GM21717 (cell line): ENCODE results near the gene ARHGAP10.
"Not testable (repeated sequence)": the region's sequence is repeated elsewhere in the genome, so short reads cannot be mapped to it uniquely, and the experiment has no call there.

Experiments used
- ATAC-seq: cut with Tn5 transposase; IDR thresholded peaks from one replicate; pipeline ENCODE4 v1.9.1; 2021; ENCODE audit warnings: mild to moderate bottlenecking, moderate library complexity; ENCODE audit not compliant: unreplicated experiment

The ARHGAP10 gene

DNA sequence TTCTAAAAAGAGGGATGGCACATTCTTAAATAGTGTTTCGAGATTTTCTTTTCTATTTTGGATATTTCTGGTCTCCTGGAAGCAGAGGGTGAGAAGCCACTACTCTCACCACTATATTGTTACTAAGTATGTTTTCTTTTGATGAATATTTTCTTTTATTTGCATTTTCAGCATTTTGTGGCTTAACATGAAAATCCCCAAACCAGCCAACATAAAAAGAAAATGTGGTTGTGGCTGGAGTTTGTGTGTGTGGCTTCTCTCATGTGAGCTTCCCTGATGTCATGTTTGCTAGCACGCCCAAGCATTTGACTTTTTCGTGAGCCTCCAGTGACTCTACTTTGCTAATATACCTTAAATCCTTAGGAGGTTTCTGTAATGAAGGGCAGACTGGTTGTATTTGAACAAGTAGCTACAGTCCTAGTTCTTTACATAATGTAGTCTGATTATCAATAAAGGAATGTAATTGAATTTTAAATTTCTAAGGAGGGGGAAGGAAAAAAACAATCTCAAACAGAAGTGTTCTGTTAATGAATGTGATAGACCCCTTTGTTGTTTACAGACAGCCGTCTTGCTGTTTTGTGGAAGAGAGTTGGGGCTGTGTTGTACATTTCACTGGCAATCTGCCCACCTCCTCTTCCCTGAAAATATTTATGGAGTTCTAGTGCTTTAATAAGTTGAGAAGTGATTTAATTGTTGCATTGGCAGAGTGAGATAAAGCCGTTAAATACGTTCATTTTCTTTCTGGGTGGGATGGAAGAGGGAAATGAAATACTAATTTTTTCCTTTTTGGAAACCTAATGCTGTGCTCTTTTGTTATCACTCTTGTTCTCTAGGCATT is 114.6 kb downstream of the ARHGAP10 start:
- ATAC-seq, result peak; percentile 75

DNA sequence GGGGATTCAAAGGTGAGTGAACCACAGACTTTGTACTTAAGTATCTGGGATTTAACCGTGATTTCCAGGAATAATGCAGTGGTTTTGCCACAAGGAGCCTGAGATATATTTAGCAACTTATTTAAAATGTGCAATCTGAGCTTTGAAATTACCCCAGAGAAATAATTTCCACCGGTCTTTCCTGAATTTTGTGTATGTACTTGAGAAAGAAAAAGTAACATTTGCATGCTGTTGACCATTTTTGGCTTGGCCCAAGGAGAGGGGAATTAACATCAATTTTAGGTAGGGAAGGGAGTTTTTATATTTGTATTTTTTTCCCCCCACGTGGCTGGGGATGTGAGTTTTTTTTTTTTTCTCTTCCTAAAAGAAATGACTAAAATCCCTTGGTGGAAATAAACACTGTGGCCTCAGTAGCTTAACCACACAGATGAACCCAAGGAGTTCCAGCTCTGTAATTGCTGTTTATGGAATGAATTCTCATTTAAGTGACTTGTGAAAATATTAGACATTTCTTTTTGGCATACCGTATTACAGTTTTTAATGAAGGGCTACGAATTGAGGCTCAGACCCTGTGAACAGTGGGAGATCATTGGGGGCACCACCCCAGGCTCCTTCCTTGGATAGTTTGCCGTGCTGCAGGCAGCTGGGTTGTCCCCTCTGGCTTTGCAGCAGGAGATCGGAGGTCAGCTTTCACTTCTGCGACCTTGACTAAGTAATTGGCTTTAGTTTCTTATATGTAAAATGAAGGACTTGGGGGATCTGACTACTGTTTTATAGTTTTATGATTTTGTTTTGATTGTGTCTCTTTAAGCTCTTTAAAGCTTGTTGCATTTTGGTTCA is 116.1 kb downstream of the ARHGAP10 start:
- ATAC-seq, result no peak

DNA sequence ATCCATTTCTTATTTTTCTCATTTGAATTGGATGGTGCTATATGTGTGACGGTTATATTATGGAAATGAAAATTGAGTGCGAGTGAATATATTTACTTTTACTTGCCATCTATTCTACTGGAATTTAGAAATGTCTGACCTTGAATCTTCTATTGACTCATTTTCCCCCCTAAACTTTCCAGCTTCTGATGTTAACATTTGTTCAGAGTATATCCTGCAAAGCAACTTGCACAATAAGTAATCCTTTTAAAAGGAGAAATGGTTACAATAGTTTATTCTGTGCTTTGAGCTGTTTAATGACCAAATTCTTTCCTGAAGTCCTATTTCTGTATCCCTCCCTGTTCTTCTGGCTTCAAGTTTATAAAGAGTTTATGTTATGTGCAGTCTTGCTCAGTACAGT is 116.7 kb downstream of the ARHGAP10 start:
- no peak for ATAC-seq

DNA sequence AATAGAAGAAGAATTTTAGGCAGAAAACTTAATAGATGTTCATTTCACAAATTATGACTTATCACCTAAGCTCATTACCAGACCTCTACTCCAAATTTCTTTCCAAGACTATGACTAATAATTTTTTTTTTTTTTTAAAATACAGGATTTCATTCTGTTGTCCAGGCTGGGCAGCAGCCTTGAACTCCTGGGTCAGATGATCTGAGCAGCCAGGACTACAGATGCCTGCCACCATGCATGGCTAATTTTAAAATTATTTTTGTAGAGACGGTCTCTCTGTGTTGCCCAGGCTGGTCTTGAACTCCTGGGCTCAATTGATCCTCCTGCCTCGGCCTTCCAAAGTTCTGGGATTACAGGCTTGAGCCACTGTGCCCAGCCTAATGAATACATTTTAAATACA is 119.2 kb downstream of the ARHGAP10 start:
- ATAC-seq, result no peak

DNA sequence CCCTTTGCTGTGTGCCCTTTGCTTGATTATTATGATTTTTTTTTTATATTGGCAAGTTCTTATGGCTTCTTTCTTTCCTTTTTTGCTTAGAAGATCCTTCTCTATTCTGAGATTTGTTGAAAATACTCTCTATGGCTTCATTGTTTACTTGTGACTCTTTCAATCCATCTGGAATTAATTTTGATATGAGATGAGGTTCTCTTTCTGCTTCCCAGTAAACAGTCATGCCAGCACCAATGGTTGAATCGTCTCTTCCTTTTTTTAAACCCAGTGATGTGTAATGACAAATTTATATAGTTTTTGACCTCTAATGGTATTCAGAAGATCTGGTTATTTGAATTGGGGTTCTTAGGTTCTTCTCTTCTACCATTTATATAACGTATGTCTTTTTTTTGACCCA is 121.8 kb downstream of the ARHGAP10 start:
- ATAC-seq, result no peak

DNA sequence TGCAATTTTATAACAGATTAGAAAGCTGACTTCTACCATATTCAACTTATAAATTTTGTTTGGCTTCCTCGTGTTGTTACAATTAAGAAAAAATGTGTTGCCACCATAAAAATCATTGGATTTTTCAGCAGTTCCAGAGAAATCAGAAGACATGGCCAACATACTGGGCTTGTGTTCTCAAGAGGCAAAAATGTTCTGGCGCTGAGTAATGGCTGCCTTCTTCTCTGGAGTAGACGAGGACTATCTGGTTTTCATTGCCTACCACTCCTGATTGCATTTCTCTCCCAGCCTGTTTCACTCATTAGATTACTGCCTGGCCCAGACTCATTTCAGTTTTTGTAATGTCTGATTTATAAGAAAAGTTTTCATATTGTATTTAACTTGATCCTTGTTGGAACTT is 122.3 kb downstream of the ARHGAP10 start:
- no peak for ATAC-seq

DNA sequence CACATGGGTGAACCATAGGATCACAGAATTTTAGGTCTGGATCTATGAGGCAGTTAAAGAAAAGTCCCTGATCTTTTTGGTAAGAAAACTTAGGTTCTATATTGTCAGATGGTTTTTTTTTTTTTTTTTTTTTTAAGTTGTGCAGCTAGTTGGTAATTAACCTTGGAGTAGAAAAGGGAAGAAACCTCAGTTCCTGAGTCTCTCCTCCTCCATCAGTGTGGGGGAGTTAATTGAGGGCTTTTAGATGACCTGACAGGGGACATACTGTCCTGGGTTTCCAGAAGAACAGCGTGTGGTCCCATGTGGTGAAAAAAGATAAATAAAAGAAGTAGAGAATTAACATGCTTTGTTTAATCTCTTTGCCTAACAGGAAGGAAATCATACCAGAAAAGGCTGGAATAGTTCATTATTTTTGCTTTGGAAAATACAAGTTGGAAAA is 123.7 kb downstream of the ARHGAP10 start:
- ATAC-seq, result no peak

DNA sequence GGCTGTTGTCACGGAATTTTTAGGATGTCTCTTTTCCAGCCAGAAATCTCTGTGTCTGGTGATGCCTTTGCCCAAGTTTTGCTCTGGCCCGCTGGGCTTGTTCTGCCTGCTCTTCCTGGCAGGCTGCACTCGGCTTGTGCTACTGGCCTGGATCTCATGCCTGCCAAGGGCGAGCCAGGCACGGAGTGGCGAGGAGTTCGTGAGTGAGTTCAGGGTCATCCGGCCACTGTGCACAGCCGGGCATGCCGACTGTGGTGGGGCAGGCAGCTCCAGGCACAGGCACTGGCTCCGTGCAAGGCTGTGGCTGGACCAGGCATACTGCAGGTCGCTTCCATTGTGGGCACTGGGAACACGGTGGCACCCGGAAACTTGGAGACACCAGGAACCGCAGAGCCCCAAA is 129.1 kb downstream of the ARHGAP10 start:
- ATAC-seq, result no peak

DNA sequence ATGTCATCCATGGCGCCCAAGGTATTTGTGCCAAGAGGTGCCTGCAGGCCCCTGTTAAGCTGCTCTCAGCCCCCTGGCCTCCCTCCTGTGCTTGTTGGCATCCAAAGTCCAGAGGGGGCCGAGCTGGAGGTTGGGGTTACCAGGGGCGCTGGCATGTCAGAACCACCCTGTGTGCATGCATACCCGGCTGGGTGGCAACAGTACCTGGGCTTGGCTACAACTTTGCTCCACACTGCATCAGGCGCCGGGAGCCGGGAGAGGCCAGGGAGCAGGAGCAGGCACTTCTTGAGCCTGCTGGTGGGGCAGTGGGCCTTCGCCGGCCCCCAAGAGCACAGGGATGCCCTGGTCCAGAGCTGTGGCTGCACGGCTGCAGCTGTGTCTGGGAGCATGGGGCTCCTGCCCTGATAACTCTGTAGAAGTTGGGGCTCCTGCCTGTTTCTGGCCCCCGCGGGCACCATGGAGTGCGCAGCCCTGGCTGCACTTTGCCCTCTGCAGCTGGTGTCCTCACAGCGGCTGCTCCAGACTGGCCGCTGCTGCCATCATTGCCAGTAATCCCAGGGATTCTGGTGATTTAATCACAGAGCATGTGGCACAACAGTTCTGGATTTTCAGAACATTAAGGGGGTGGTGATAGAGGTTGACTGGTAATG is 130.3 kb downstream of the ARHGAP10 start:
- ATAC-seq, result no peak

DNA sequence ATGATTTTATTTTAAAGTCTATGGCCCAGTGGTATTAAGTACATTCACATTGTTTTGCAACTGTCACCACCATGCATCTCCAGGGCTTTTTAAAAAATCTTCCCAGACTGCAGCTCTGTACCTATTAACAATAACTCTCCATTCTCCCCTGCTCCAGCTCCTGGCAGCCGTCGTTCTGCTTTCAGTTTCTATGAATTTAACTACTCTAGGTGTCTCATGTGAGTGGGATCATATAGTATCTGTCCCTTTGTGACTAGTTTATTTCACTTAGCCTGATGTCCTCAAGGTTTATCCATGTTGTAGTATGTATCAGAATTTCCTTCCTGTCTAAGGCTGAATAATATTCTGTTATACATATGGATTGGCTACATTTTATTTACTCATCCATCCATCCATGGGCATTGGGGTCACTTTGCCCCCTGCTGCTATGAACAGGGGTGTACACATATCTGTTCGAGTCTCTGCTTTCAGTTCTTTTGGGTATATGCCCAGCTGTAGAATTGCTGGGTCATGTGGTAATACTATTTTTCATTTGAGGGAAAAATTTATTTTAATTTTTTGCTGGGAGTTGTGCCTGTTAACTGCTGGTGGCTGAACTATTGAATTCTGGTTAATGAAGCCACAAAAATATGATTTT is 131.3 kb downstream of the ARHGAP10 start:
- no peak for ATAC-seq

DNA sequence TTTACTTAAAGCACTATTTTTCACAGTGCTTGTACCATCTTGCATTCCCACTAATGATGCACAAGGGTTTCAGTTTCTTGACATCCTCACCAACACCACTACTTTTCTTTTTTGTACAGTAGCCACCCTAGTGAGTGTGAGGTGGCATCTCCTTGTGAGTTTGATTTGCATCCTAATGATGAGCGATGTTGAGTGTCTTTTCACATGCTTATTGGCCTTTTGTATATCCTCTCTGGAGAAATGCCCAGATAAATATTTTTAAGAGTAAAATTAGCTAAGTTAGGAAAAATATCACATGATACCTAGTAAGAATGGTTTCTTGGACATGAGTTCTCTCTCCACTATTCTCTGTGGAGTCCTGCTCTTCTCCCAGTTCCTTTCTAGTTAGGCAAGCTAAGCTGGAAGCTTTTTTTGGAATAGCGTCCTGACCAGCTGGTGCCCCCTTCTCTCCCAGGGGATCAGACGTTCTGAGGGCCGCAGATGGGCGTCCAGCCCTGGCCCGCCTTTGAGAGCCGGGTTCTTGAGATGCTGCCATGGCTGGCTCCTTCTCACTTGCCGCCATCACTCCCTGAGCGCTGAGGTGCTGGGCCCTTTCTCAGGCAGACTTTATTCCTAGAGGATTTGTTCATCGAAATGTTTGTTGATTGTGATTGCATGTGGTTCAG is 132.1 kb downstream of the ARHGAP10 start:
- ATAC-seq, result no peak

DNA sequence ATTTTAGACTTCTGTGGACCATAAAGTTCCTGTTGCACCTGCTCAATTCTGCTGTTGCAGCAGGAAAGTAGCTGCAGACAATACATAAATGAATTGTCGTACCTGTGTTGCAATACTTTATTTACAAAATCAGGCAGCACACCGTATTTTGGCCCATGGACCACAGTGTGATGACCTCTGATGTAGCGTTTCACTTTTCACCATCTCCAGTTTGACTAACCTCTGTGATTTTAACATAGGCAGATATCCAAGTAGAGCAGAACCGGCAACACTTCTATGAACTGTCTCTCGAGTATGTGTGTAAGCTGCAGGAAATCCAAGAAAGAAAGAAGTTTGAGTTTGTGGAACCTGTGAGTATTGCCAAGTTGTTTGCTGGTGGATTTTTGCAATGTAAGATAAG is 132.7 kb downstream of the ARHGAP10 start:
- no peak for ATAC-seq

DNA sequence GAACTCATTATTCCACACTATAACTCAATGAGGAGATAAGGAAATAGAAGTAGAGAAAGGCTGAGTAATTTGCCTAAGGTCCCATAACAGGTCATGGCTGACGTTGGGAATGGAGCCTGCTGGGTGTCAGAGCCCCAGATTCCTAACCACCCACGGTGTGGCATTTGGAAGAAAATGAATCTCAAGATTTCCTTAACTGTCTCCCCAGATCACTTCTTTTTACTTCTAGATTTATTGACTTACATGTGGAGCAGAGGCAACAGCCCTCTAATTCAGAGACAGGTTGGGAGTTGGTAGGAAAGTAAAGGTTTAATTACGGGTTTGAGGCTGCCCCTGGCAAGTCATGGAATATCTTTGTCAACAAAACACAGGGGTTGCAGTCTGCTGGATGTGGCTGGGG is 134.0 kb downstream of the ARHGAP10 start:
- ATAC-seq, result no peak

DNA sequence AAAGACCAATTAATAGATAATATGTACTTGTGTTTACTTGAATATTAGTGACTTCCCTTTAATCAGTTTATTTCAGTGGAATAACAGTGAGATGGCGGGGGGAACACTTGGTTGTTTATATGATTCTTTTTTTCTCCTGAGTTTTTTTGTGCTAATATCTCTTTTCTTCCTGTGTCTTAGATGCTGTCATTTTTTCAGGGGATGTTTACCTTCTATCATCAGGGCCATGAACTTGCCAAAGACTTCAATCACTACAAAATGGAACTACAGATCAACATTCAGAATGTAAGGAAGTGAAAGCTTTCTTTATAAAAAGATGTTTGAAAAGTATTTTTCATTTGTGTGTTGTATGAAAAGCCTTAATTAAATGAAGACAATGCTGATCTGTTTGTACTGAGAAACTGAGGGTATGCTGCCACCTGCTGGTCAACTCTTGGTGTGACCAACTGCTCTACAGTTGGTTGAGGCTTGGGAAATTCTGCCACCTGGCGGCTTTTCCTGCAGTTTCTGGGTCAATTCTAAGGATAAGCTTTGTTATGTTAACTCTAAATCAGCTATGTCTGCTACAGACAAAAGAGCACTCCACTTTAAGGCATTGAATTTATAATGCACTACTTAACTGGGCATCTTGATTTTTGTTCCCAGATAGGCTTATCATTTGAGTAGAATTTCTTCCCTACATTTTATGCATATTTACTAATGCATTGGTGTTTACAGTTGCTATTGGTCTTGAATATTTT is 134.8 kb downstream of the ARHGAP10 start:
- peak; percentile 83 for ATAC-seq

DNA sequence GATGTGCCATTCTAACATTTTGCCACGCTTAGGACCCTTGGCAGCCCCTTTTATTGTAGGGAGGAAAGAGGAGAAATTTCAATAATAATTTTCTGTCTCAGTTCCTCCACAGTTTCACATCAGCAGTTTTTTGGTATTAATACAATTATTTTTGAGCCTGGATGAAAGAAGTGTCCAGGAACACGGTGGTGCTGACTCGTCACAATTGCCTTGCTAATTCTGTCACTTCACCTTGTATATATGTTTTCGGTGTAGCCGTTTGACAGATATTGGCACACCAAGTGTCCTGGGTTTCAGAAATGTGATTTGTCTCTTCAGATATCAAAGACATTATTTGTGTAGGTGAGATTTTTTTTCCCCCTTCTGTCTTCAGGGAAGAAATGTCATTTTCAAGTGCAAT is 142.2 kb downstream of the ARHGAP10 start:
- no peak for ATAC-seq

DNA sequence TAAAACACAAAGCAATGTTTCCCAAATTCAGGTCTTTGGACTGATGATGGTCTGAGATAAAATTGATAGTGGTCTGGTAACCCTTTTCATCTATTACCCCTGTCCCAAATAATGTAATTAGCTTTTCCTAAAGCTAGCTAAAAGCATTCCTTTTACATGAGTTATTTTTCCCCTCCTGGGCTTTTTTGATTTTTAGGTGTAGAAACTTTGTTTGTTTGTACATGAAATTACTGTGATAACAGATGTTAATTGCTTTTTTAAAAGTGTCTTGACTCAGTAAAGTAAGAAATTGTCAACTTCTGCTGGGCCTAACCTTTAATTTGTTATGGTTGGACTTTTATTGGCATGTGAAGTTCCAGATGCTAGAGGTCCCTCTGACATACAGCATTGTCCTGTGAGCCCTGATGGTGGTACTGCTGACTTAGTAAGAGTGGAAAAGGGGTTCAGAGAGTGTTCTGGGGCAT is 145.5 kb downstream of the ARHGAP10 start:
- ATAC-seq, result no peak

DNA sequence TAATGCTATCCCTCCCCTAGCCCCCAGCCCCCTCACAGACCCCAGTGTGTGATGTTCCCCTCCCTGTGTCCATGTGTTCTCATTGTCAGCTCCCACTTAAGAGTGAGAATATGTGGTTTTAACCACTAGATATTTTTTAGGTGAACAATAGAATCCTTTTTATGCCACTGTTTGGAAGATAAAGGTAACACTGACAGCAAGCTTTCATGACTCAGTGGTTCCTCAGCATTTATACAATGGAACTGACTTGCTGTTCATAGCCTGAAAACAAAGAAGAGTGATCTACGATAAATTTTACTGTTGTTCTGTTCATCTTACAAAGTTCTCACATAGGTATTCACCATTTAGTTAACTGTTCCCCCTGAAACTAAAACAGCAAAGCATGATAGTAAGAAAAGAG is 147.8 kb downstream of the ARHGAP10 start:
- no peak for ATAC-seq

DNA sequence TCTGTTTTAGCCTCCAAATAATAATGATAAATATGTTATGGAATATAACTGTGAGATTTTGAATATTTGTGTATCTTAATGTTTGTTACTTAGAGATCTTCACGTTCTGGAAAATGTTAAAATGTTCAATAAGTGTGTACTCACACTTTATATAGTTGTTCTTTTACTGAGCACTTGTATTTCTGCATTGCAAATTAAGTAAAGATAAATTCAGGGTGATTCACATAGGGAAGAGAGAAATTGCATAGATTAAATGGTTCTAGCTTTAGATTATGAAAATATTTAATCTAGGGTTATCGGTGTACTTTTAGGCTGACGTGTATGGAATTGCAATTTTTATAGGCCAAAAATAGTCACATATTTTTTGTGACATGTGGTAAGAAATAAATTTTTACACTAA is 148.6 kb downstream of the ARHGAP10 start:
- no peak for ATAC-seq

DNA sequence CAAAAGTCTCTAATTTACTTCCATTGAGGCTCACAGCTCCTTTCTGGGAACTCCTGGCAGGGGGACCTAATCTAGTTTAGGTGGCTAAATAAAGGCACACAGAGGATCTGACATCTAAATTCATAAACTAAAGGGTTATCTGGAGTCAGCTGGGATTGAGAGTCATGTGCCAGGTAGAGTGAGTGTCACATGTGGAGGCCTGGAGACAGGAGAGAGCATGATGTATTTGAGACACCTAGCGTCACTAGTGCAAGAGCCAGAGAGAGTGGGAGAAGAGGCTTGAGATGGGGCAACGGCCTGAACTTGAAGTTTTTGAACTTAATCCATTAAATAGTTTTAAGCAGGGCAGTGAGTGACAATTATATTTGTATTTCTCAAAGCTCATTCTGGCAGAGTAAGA is 152.6 kb downstream of the ARHGAP10 start:
- no peak for ATAC-seq

DNA sequence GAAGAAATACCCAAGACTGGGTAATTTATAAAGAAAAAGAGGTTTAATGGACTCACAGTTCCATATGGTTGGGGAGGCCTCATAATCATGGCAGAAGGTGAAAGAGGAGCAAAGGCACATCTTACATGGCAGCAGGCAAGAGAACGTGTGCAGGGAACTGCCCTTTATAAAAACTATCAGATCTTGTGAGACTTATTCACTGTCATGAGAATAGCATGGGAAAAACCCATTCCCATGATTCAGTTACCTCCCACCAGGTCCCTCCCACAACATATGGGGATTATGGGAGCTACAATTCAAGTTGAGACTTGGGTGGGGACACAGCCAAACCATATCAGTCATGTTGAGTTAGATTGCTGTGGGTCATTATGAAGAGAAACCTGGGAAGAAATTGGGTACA is 153.3 kb downstream of the ARHGAP10 start:
- ATAC-seq, result not testable (repeated sequence)
